Right atrium auricular region (tissue), 2 donors: ENCODE measurements around the gene EFCAB5. TPM values are rescaled to one million over a fixed set of nuclear protein-coding genes. Genes with fewer than 3 reads are reported as not detected.

Source experiments
- DNase-seq: peaks from one replicate; pipeline ENCODE4 v3.0.0-alpha.2; 2019; ENCODE audit warnings: low spot score
- H3K27ac ChIP-seq, 2 donors: fragments of 200-600 bp; sonication (generic); 1 replicate in 1 of 2; 2 replicates in 1 of 2; pipeline ENCODE4 v1.5.1; 2016 to 2019
- H3K27me3 ChIP-seq, 2 donors: fragments of 200-600 bp; sonication (generic); one replicate each; pipeline versions ENCODE4 v1.5.1 to v1.6.0; 2017 to 2019
- H3K36me3 ChIP-seq: fragments of 200-600 bp; sonication (generic); one replicate; pipeline ENCODE4 v1.5.1; 2016
- H3K4me1 ChIP-seq, 2 donors: fragments of 200-600 bp; sonication (generic); one replicate each; pipeline versions ENCODE4 v1.5.1 to v1.6.0; 2017 to 2019
- H3K4me3 ChIP-seq, 2 donors: fragments of 200-600 bp; sonication (generic); 1 replicate in 1 of 2; 2 replicates in 1 of 2; pipeline ENCODE4 v1.5.1; 2017 to 2019; ENCODE audit warnings: mild to moderate bottlenecking in 1 of 2, moderate library complexity in 1 of 2
- H3K9me3 ChIP-seq, 2 donors: fragments of 200-600 bp; sonication (generic); one replicate each; pipeline ENCODE4 v1.5.1; 2019
- total RNA-seq, 2 donors: library from RNA; depleted of rRNA; stranded (reverse); fragments of >200 nt; gene quantifications; one replicate each; pipeline ENCODE4 v1.1.0, GENCODE V29; 2016
- TF ChIP-seq, protein P1 (sequence below), 2 donors: fragments of 200-600 bp; sonication (generic); IDR thresholded peaks; one replicate each; pipeline ENCODE4 v1.5.1; 2019; ENCODE audit warnings: antibody characterized with exemption in 2 of 2

EFCAB5 gene
- total RNA-seq, 2 donors from 2014 or later: not detected

DNA sequence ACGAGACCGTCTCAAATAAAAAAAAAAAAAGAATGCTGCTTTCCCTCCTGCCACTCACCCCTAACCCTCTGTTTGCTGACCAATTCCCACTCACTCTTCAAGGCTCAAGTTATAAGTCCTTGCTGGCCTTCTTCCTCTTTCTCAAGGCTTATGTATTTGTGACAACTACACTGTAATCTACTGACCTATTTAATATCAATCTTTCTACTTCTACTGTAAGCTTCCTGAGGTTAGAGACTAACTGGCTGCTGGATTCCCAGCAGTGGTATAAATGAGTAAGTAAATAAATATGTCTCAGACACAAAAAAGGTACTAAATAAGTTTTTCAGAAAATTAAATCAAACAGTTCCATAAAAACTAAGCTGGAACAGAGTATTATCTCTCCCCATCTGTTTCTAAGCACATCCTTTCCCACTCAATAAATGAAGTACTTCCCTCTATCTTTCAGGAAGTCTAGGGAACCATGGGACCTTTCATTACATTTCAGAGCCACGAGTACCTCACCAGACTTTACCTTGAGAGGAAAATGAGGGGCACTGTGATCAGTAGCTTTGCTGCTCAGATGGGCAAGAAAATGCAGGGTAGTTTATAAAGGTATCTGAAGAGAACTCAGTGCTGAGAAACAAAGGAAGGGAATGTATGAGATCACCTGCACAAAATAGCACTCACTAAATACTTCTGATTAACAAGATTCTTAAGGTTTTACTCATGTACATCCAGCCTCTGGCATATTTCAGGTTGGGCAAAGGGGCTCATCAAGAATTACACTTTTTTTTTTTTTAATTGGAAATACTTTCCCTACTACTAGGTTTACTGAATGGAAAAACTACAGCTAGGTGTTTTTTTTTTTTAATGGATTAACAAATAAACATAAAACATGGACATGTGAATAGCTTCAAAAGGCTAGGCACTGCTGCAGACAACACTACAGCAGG is 22.2 kb upstream of the EFCAB5 start:
- Histone ChIP-seq H3K4me3 (no peak overlapping the region), H3K4me1 (peaks cover 0 to 4% of the 10 kb centered on the region in 2 donors), H3K27ac (no peak overlapping the region), H3K27me3 (no peaks in the 10 kb centered on the region), H3K9me3 (no peaks in the 10 kb centered on the region), H3K36me3 (no peaks in the 10 kb centered on the region)
- DNase-seq: no peak
- TF ChIP-seq, protein P1, sequence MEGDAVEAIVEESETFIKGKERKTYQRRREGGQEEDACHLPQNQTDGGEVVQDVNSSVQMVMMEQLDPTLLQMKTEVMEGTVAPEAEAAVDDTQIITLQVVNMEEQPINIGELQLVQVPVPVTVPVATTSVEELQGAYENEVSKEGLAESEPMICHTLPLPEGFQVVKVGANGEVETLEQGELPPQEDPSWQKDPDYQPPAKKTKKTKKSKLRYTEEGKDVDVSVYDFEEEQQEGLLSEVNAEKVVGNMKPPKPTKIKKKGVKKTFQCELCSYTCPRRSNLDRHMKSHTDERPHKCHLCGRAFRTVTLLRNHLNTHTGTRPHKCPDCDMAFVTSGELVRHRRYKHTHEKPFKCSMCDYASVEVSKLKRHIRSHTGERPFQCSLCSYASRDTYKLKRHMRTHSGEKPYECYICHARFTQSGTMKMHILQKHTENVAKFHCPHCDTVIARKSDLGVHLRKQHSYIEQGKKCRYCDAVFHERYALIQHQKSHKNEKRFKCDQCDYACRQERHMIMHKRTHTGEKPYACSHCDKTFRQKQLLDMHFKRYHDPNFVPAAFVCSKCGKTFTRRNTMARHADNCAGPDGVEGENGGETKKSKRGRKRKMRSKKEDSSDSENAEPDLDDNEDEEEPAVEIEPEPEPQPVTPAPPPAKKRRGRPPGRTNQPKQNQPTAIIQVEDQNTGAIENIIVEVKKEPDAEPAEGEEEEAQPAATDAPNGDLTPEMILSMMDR (IDR thresholded peaks at IDR 0.05): no peak

DNA sequence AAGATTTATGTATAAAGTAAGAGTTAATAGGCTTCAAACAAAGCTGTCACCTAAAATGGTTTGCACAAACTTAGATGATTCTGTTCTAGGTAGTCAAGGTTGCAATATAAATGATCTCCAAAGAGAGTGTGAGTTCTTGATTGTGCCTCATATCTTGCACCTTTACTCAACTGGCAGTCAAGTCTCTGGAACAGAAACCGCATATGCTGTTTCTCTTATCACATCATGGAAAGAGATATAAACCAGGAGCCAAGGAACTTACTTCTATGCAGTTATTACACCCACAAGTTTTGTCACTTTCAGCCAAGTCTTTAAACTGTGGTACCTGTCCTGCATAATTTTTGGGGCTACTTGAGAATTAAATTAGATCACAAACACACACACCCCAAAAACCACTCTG is 16.6 kb upstream of the EFCAB5 start:
- peaks cover 0 to 17% of the 10 kb centered on the region in 2 donors for H3K4me1 ChIP-seq

DNA sequence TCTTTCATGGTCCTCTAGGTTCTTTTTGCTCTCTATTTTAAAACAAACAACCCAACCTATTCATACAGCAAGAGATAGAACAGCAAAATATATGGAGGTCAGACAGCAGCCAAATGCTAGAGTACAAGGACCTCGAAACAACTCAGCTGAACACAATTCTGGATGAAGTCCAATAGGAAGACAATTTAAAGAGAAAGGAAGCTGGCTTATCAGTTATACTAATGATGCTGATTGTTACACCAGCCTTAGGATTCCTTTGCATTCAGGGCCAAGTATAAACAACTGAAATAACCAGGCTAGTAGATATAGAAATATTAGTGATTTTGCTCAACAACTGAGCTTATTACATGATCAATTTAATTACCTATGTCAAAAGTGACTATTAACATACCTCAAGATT is 13.9 kb upstream of the EFCAB5 start:
- H3K4me3 ChIP-seq: no peak overlapping the region
- H3K9me3 ChIP-seq: no peaks in the 10 kb centered on the region
- no peak for DNase-seq
- peaks cover 0 to 31% of the 10 kb centered on the region in 2 donors for H3K4me1 ChIP-seq
- TF ChIP-seq, protein P1 (IDR thresholded peaks at IDR 0.05): no peak
- H3K36me3 ChIP-seq: no peaks in the 10 kb centered on the region
- H3K27ac ChIP-seq: no peak overlapping the region
- no peaks in the 10 kb centered on the region for H3K27me3 ChIP-seq

More for the DNA sequence above, 16.6 kb upstream of the EFCAB5 start:
- no peaks in the 10 kb centered on the region for H3K27me3 ChIP-seq
- H3K27ac ChIP-seq: no peak overlapping the region
- H3K36me3 ChIP-seq: no peaks in the 10 kb centered on the region
- TF ChIP-seq, protein P1 (IDR thresholded peaks at IDR 0.05): no peak
- H3K9me3 ChIP-seq: no peaks in the 10 kb centered on the region
- H3K4me3 ChIP-seq: no peak overlapping the region
- no peak for DNase-seq

DNA sequence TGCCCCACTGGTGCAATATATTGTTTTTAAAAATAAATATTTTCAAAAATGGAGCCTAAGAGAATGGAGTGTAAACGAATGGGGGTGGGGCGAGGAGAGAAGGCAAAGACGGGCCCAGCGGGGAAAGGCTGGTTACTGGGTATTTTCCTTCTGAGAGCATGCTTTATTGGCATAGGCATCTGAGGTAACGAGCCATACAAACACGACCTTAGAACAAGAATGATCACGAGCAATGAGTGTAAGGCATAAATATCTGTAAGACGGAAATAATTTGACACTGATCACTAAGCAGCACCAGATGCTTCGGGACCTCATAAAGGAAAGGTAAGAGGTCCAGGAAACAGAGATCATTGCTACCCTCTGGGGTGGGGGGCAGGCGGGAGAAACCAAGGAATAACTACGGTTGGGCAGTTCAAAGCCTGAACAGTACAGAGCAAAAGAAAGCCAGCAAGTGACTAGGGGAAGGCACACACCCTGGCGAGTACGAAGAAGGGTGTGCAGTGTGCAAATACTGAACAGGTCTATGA is 12.4 kb upstream of the EFCAB5 start:
- H3K4me1 ChIP-seq: peaks cover 0 to 31% of the 10 kb centered on the region in 2 donors

DNA sequence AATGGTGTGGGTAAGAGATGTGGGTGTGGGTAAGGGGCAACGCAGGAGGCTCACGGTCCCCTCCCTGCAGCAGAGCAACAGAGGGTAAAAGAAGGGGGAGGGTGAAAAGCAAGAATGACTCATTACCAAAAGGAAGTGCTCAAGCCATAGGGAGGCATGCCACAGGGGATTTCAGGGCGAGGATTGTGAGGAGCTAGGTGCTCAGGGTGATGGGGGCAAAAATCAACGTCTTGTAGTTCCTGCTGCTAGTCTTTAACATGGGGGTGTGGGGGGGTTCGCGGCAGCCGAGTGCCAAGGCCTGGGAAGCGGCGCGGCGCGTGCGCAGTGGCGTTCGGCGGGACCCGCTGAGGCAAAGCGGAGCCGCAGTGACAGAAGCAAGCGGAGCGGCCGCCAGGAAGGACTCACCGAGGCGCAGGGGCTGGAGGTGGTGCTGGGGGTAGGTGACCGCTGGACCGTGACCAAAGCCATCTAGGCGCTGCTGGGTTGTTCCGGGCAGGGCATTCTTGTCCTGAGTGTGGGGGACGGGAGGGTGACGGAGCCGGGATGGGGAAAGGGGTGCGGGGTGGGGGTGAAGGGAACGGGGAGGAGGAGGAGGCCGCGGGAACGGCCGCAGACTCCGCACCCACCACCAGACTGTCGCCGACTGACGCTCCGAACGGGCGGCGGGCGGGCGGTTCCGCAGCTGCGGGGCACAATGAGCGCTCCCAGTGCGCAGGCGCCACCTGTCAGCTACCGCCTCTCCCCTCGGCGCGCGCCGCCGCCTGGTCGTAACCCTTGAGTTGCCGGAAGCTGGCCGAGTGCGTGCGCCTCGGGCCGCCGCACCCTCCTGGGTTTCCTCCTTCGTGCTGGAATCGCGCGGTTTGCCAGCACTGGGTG is 11.7 kb upstream of the EFCAB5 start, which contains the start of gene SSH2:
Gene SSH2, minus strand, starts transcription at position 696 of the 876 bp plus-strand sequence. Its CDS starts 228 bp downstream, at position 468.
- H3K36me3 ChIP-seq: no peaks in the 10 kb centered on the region
- H3K4me3 ChIP-seq: peak within 1 kb of the TSS; percentile 90 to 95
- H3K4me1 ChIP-seq: peaks cover 0 to 31% of the 10 kb centered on the region in 2 donors
- H3K27me3 ChIP-seq: no peaks in the 10 kb centered on the region
- peak; percentile 83 for DNase-seq
- H3K9me3 ChIP-seq: no peaks in the 10 kb centered on the region
- TF ChIP-seq, protein P1 (IDR thresholded peaks at IDR 0.05): peak in 1 of 2 donors; percentile 26
- peak within 1 kb of the TSS; percentile 94 to 95 for H3K27ac ChIP-seq

More for the DNA sequence above, 12.4 kb upstream of the EFCAB5 start:
- no peak for DNase-seq
- Histone ChIP-seq H3K36me3 (no peaks in the 10 kb centered on the region), H3K9me3 (no peaks in the 10 kb centered on the region), H3K4me3 (peak overlapping the region; percentile 90 to 95), H3K27ac (peak overlapping the region; percentile 94 to 95), H3K27me3 (no peaks in the 10 kb centered on the region)
- TF ChIP-seq, protein P1 (IDR thresholded peaks at IDR 0.05): no peak
